NCI-H774 (cell line): ENCODE measurements around the gene WDR41.
"Not testable (repeated sequence)": the region's sequence is repeated elsewhere in the genome, so short reads cannot be mapped to it uniquely, and the experiment has no call there.

Experiments used
- DNase-seq: peaks from one replicate; lab custom pipeline; 2025; lab: John Stamatoyannopoulos, UW

WDR41 gene, protein sequence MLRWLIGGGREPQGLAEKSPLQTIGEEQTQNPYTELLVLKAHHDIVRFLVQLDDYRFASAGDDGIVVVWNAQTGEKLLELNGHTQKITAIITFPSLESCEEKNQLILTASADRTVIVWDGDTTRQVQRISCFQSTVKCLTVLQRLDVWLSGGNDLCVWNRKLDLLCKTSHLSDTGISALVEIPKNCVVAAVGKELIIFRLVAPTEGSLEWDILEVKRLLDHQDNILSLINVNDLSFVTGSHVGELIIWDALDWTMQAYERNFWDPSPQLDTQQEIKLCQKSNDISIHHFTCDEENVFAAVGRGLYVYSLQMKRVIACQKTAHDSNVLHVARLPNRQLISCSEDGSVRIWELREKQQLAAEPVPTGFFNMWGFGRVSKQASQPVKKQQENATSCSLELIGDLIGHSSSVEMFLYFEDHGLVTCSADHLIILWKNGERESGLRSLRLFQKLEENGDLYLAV

DNA sequence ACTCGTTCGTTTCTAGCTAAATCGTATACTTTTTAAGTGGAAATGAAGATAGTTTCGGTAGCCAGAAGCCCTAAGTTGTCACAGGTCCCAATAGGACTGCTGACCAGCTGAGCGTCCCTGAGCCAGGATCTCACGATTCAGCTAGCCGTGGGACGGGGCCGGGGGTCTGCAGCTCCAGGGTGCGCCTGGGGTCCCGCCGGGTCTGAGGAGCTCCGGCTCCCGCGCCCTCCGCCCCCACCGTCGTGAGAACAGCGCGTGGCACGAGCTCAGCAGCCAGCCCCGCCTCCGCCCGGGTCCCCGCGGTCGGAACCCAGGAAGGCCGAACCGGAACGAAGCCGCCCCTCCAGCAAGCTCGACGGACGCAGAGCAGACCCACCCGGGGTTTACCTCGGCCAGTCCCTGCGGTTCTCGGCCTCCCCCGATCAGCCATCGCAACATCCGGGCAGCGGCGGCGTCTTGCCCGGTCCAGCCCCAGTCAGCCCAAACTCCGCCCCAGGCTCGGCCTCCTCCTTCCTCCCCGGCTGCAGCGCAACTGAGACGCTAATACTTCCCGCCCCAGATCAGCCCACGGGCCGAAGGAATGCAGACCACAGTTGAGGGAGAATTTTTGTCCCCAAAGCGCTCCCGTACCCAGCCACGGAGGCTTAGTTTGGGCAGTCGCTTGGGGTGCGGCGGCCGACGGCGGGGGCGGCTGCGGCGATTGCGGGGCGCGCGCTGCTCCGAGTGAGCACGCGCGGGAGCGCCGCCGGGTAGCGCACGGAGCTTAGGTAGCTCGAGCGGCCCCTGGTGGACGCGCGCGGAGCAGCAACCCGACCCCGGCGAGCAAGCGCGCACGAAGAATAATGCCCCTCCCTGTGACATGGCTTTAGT, at the start of gene WDR41:
Gene WDR41, minus strand, starts transcription at position 534 of the 870 bp plus-strand sequence. Its CDS starts 96 bp downstream, at position 438.
- DNase-seq = peak; percentile 85

DNA sequence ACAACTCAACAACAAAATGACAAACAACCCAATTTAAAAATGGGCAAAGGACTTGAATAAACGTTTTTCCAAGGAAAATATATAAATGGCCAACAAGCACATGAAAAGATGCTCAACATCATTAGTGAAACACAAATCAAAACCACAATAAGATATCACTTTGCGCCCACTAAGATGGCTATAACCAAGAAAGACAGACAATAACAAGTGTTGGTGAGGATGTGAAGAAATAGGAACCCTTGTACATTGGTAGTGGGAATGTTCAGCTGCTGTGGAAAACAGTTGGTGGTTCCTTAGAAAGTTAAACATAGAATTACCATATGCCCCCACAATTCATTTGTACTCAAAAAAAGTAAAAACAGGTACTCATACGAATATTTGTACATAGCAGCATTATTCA, 39.2 kb upstream of the WDR41 start:
- no peak for DNase-seq

DNA sequence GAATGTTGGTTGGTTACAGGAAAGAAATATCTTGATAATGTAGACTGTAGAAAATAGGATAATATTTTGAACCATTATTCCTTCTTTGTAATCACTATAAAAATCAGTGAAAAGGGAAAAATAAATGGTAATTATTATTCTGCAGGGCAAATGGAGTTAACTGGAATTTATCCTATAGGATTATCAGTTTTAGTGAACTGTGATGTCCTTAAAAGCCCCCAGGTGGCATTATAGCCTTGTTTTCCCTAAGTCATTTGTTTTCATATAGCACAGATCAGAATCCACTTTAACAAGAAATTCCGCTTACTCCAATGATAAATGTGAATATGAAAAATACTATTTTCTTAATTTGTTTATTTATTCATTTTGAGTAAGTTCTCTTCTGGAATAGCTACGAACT, 26.2 kb upstream of the WDR41 start:
- no peak for DNase-seq

DNA sequence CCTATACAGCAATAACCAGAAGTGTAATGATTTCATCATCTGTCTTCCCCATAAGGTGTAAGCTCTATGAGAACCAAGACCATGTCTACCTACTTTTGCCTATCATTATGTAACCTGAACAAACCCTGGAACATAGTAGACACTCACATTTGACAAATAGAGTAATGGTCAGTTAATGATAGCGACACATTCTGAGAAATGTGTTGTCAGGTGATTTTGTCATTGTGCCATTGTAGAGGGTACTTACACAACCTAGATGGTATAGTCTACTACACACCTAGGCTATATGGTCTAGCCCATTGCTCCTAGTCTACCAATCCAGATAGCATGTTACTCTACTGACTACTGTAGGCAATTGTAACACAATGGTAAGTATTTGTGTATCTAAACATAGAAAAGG, 22.3 kb upstream of the WDR41 start:
- DNase-seq = no peak

DNA sequence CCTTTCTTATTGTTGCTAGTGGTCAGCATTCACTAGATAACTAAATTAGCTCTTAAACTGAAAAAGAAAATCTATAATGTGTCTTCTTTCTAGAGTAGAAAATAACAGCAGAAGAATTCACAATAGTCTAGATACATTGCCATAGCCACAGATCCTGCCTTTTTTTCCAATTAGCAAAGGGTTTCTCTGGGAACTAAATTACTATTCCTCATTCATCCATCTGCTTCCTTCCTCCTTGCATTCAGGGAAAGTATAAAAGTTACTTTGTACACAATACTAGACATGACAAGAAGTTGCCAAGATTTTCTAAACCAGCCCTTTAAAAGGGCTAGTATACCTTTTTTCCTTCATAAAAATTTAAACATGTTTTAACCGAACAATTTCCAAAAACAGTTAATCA, 21.2 kb upstream of the WDR41 start:
- no peak for DNase-seq

DNA sequence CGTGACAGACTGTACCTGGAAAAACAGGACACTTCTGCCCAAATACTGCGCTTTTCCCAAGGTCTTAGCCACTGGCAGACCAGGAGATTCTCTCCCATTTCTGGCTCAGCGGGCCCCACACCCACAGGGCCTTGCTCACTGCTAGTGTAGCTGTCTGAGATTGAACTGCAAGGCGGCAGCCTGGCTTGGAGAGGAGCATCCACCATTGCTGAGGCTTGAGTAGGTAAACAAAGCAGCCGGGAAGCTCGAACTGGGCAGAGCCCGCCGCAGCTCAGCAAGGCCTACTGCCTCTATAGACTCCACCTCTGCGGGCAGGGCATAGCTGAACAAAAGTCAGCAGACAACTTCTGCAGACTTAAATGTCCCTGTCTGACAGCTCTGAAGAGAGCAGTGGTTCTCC, 9.0 kb upstream of the WDR41 start:
- DNase-seq = not testable (repeated sequence)

DNA sequence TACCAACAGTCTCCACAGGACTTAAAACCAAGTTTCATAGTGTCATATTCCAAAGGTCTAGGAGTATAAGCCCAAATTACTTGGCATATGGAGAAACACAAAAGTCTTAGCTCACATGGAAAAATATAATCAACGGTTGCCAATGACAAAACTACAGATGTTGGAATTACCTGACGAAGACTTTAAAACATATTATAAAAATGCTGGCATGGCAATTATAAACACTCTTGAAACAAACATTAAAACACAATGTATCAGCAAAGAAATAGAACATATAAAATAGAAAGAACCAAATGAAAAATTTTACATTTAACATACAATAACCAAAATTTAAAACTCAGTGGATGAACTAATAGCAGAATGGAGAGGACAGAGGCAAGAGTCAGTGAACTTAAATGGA, 7.9 kb upstream of the WDR41 start:
- no peak for DNase-seq

DNA sequence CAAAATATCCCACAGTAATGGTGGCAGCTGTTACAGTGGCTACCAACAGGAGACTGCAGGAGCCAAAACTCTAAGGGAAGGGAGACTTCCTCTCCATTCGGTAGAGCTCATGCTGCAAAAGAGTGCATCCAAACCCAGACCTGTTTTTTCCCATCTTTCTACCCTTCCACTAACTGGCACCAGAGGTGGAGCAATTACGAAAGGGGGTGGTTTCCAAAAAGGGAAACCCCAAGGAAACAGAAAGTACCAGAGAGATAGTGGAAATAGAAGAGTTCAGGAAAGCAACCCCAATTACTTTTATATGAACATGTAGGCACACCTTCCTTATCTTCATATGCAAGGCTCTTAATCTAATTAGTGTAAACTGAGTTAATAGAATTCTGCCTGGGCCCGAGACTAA, 7.3 kb upstream of the WDR41 start:
- DNase-seq = no peak

DNA sequence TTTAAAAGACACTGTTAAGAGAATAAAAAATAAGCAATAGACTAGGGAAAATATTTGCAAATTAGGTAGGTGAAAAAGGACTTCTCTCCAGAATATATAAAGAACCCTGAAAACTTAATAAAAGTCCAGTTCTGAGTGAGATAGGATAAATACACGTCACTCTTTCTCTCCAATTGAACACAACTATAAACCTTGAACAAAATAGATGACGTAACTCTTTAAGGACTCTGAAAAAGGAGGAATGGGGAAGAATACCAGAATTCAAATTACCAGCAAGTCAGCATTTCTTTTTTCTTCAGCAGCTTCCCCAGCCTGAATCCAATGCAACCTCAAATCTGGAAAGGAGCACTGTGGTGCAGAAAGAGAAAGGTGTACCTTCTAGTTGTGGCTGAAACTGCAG, 6.8 kb upstream of the WDR41 start:
- DNase-seq = no peak

DNA sequence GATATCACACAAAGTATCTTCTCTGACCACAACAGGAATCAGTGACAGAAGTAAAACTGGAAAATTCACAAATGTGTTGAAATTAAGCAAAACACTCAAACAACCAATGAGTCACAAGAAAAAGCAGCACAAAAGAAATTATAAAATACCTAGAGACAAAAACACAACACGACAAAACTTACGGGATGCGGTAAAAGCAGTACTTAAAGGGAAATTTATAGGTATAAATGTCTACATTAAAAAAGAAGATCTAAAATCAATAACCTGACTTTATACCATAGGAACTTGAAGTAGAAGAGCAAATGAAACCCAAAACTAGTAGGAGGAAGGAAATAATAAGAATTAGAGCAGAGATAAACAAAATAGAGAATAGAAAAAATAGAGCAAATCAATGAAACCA, 2.8 kb upstream of the WDR41 start:
- no peak for DNase-seq

DNA sequence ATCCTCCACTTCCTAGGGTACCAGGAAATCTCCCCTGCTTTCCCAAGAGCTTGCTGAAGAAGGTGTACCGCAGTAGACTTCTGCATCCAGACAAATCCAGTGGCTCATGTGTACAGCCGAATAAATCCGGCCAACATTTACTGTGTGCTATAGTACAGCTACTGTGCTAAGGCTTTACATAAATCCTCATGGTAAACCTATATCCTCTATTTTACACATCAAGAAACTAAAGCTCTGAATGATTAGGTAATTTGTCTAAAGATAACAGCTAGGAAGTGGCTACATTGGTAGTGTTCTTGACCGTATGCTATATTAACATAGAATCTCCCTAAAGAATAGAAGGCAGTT, 511 bp upstream of the WDR41 start:
- no peak for DNase-seq

DNA sequence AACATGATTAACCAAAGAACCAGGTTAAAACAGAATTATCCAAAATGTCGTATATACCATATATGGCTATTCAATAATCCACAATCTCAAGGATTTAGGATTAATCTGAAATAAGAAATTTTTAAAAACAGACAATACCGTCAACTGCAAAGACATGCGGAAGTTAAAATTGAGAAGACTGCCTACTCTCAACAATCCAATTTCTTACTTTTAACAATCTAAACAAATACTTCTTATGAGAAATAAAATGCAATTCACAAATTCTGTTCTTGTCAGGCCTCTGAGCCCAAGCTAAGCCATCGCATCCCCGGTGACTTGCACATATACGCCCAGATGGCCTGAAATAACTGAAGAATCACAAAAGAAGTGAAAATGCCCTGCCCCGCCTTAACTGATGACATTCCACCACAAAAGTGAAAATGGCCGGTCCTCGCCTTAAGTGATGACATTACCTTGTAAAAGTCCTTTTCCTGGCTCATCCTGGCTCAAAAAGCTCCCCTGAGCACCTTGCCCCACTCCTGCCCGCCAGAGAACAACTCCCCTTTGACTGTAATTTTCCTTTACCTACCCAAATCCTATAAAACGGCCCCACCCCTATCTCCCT, 1.3 kb downstream of the WDR41 start:
- DNase-seq = not testable (repeated sequence)

DNA sequence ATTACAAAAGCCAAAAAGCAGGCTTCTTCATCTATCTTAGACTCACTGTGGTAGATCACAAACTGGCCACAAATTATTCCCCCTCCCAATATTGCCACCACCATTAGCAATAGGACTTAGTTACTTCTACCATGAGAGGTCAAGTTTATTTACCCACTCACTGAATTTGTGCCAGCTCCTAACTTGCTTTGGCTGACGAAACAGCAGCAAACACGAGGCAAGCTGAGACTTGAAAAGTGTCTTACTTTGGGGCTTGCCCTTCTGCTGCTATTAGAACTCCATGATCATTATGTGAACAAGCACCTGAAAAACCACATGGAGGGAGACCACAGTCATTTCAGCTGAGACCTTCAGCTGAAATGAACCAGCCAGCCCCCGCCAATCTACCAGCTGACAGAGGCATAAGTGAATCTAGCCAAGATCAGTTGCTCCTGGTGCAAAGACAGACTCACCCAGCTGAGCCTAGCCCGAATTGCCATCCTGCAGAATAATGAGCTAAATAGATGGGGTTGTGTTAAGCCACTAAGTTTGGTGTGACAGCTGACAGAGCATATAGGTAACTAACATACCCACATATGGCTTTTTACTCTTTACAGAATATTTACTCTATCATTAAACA, 5.7 kb downstream of the WDR41 start:
- DNase-seq = no peak

DNA sequence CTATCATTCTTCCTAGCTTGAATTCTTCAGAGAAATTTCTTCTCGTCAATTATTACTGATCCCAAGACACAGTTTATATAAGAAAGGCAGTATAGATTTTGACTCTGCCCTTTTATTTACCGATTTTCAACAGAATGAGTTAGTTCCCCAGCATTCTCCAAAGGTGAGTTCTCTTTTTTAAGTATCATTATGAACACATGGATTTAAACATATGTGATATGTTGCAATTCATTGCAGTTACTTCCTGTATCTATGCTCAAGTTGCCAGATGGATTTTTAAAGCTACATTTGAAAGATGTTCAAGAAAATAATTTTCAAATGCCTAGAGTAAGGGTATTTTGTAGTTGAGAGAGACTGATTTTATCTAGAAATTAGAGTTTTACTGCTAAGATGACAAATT, 8.4 kb downstream of the WDR41 start:
- no peak for DNase-seq

DNA sequence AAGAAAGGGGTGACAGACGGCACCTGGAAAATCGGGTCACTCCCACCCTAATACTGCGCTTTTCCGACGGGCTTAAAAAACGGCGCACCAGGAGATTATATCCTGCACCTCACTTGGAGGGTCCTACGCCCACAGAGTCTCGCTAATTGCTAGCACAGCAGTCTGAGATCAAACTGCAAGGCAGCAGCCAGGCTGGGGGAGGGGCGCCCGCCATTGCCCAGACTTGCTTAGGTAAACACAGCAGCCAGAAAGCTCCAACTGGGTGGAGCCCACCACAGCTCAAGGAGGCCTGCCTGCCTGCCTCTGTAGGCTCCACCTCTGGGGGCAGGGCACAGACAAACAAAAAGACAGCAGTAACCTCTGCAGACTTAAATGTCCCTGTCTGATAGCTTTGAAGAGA, 17.1 kb downstream of the WDR41 start:
- not testable (repeated sequence) for DNase-seq

DNA sequence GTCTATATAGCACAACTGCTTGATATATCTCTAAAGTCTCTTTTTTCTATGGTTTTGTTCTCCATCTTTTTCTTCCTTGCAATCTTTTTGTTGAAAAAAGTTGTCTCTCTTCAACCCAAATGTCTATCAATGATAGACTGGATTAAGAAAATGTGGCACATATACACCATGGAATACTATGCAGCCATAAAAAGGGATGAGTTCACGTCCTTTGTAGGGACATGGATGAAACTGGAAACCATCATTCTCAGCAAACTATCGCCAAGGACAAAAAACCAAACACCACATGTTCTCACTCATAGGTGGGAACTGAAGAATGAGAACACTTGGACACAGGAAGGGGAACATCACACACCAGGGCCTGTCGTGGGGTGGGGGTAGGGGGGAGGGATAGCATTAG, 23.2 kb downstream of the WDR41 start:
- DNase-seq = not testable (repeated sequence)

DNA sequence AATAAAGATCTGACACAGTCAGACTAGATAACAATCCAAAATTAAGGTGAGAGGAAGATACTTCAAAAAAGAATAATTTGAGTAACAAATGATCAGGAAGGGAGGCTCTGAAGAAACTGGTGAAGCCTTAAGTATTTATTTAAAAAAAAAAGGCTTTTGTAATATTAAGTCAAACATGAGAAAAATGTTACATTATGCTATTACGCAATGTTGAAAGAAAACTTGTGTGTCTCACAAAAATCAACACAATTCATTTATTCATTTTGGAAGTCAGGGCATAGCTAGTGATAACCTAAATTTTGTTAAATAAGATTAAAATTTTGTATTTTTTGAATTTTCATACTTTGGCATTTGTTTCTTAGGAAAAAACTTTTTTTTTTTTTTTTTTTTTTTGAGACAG, 28.2 kb downstream of the WDR41 start:
- DNase-seq = no peak

DNA sequence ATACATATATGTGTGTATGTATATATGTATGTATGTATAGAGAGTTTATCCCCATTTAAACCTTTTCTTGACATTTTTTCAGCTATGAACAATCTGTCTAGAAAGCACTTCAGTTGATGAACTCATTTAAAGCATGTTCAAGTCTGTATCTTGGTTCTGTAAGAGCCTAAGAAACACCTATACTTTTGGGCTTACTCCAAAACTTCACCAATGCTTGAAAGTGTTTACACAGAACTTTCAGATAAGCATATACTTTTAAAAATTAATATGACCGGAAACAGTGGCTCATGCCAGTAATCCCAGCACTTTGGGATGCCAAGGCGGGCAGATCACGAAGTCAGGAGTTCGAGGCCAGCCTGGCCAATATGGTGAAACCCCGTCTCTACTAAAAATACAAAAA, 30.8 kb downstream of the WDR41 start:
- no peak for DNase-seq

DNA sequence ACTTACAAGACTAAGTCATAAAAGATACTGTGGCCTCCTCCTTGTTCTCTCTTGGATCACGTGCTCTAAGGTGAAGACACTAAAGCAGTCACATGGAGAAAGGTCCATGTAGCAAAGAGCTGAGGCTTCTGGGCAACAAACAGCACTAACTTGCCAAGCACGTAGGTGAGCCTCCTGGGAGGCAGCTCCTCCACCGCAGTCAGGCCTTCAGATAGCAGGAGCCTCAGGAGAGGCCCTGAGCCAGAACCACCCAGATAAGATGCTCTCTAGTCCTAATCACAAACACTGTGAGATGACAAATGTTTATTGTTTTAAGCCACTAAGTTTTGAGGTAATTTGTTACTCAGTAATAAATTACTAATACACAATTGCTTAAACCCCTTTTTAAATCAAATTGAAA, 38.0 kb downstream of the WDR41 start:
- DNase-seq = no peak

DNA sequence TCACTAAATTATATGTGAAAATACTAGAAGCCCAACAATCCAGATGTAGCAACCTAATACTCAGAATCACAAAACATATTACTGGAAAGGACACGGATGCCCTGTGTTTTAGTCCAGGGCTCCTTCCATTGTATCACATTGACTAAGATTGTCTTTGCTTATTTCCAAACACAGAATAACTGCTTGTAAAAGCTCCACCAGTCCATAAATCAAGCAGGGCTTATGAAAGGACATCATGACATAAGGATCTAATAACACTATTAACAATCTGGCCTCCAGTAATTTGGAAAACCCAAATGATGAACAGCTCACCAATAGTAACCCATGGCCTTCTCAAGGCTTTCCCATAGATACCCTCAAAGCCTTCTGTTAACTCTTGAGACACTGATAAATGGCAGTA, 39.8 kb downstream of the WDR41 start:
- DNase-seq = no peak

DNA sequence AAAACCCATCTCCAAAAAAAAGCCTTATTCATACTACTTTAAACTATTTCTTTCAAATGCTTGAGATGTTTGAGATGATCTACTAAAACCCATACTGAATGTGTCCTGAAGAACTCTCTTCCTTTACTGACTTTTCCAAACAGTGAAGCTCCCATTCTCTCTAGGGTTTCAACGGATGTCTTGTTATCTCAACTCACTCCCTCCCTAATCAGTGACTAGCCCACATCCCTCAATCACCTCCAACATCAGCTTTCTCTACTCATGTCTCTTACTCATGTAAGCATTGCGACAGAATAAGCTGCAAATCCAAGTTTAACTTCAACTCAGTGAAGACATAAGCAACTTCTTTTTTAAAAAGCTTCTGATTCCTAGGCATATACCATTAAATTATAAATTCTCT, 42.1 kb downstream of the WDR41 start:
- no peak for DNase-seq

DNA sequence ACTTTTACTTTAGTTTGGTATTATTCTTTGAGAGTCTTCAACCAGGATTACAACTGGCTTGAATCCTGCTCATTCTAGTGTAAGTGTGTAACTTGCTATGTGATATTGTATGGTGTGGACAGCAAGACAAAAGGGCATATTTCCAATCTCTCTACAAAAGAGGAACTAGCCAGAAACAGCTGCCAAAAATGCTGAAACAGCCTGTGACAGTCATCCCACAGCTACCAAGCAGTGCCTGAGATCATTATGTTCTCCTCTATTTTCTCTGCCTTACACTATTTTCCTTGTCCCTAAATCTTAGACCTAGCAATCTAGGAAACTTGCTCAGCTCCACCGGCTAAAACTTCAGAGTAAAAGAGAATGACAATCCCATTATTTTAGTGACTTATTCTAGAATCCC, 42.8 kb downstream of the WDR41 start:
- no peak for DNase-seq
